HepG2 (cell line): ENCODE data around the gene FAM117A. TPM values are rescaled to one million over a fixed set of nuclear protein-coding genes. Genes with fewer than 3 reads are reported as not detected.

Experiments used
- ATAC-seq: fragments of 200-7000 bp; cut with Tn5 transposase; 3 replicates; pipeline ENCODE4 v1.9.1; 2020; ENCODE audit warnings: mild to moderate bottlenecking, moderate library complexity
- BruUV-seq: library from RNA; stranded (reverse); fragments of 400-500 nt; replicated peaks from 2 replicates; lab custom pipeline; 2021; lab: Mats Ljungman, UMichigan
- CTCF ChIA-PET: fragments of 300-600 bp; formaldehyde crosslinking; extraction: SDS; loops from one replicate; lab custom pipeline; 2021; ENCODE audit warnings: low total read pairs, inconsistent platforms, low intra/inter-chr PET ratio; lab: Yijun Ruan, JAX
- POLR2A ChIA-PET: fragments of 350-600 bp; sonication (Branson Sonifier 250); formaldehyde crosslinking; loops from one replicate; lab custom pipeline; 2020; ENCODE audit warnings: antibody characterized with exemption, inconsistent platforms; lab: Yijun Ruan, JAX
- DNase-seq: peaks from one replicate; pipeline ENCODE4 v3.0.0-alpha.2; 2015; ENCODE audit warnings: low spot score
- FAIRE-seq: peaks from 3 replicates; lab custom pipeline; 2011; peaks lifted over from hg19 to GRCh38; lab: Jason Lieb, UNC
- H2AFZ ChIP-seq: one replicate; pipeline ENCODE4 v1.6.1; 2011; ENCODE audit warnings: low read length, inconsistent platforms
- H3K27ac ChIP-seq: fragments of 300-600 bp; 3 replicates; pipeline ENCODE4 v1.8.0; 2011; ENCODE audit warnings: mixed run types, mild to moderate bottlenecking, mixed read lengths, low read length, inconsistent platforms; ENCODE audit not compliant: insufficient read depth; ENCODE audit errors: extremely low read length
- H3K27me3 ChIP-seq, 2 experiments: fragments of 200-600 bp in 1 of 2; 2 replicates in 1 of 2; 3 replicates in 1 of 2; pipeline versions ENCODE4 v1.6.0 to v1.8.0; 2011; ENCODE audit warnings: low read length in 2 of 2, mild to moderate bottlenecking in 2 of 2, moderate library complexity in 2 of 2, inconsistent platforms in 1 of 2; ENCODE audit not compliant: insufficient read depth in 2 of 2, control insufficient read depth in 1 of 2
- H3K36me3 ChIP-seq, 2 experiments: fragments of 200-600 bp in 1 of 2; replicated peaks in 1 of 2; 2 replicates in 1 of 2; 3 replicates in 1 of 2; pipeline versions ENCODE4 v1.5.1 to v1.8.0; 2011; ENCODE audit warnings: low read length in 2 of 2, inconsistent platforms in 1 of 2; ENCODE audit not compliant: insufficient read depth in 2 of 2, control insufficient read depth in 1 of 2
- H3K4me1 ChIP-seq: 2 replicates; pipeline ENCODE4 v1.5.1; 2012; ENCODE audit warnings: low read length, inconsistent platforms; ENCODE audit not compliant: insufficient read depth
- H3K4me2 ChIP-seq: 2 replicates; pipeline ENCODE4 v1.6.0; 2011; ENCODE audit warnings: low read depth, low read length, inconsistent platforms
- H3K4me3 ChIP-seq, 3 experiments: fragments of 200-600 bp in 1 of 3; sonication (generic), shearing (Covaris generic) in 1 of 3; replicated peaks in 1 of 3; 2 replicates each; pipeline ENCODE4 v1.5.1; 2011 to 2016; ENCODE audit warnings: low read length in 3 of 3, inconsistent platforms in 2 of 3, low read depth in 2 of 3, mild to moderate bottlenecking in 2 of 3, control low read depth in 1 of 3, mixed read lengths in 1 of 3; ENCODE audit not compliant: insufficient read depth in 1 of 3
- H3K79me2 ChIP-seq: one replicate; pipeline ENCODE4 v1.6.1; 2011; ENCODE audit warnings: low read length, inconsistent platforms; ENCODE audit not compliant: insufficient read depth
- H3K9ac ChIP-seq: 2 replicates; pipeline ENCODE4 v1.6.0; 2011; ENCODE audit warnings: mild to moderate bottlenecking, low read depth, low read length, inconsistent platforms; ENCODE audit not compliant: insufficient read depth
- H3K9me3 ChIP-seq: 2 replicates; pipeline ENCODE4 v1.5.1; 2012; ENCODE audit warnings: mild to moderate bottlenecking, low read length
- H4K20me1 ChIP-seq: 2 replicates; pipeline ENCODE4 v1.6.0; 2011; ENCODE audit warnings: inconsistent platforms, mild to moderate bottlenecking, low read length, moderate library complexity; ENCODE audit not compliant: insufficient read depth
- ELF4 ChIP-seq: sonication (generic); formaldehyde crosslinking; IDR thresholded peaks from 2 replicates; pipeline ENCODE4 v1.5.0; 2020; ENCODE audit warnings: missing genetic modification reagents, mild to moderate bottlenecking, moderate library complexity, borderline replicate concordance
- FOXO1 ChIP-seq: sonication (generic); formaldehyde crosslinking; IDR thresholded peaks from 2 replicates; pipeline ENCODE4 v1.4.0; 2020; ENCODE audit warnings: missing genetic modification reagents
- PLRG1 ChIP-seq: fragments of 450-650 bp; conservative IDR thresholded peaks from 2 replicates; pipeline ENCODE4 v1.6.1; 2016
- SMAD1 ChIP-seq: sonication (generic); formaldehyde crosslinking; IDR thresholded peaks from 2 replicates; pipeline ENCODE4 v1.4.0; 2020; ENCODE audit warnings: missing genetic modification reagents, low read depth, mild to moderate bottlenecking, borderline replicate concordance
- TBP ChIP-seq: sonication (generic); formaldehyde crosslinking; IDR thresholded peaks from 2 replicates; pipeline ENCODE4 v1.5.0; 2020; ENCODE audit warnings: missing genetic modification reagents
- TERF1 ChIP-seq: sonication (generic); formaldehyde crosslinking; IDR thresholded peaks from 2 replicates; pipeline ENCODE4 v1.8.0; 2022; ENCODE audit warnings: mild to moderate bottlenecking, missing genetic modification reagents, moderate library complexity
- U2AF2 ChIP-seq: fragments of 200-400 bp; formaldehyde crosslinking; IDR thresholded peaks from 2 replicates; pipeline ENCODE4 v1.6.1; 2017; ENCODE audit warnings: low read depth, mild to moderate bottlenecking, low read length
- ZFP62 ChIP-seq: sonication (generic); formaldehyde crosslinking; IDR thresholded peaks from 2 replicates; pipeline ENCODE4 v1.4.0; 2020; ENCODE audit warnings: missing genetic modification reagents
- ZNF333 ChIP-seq: sonication (generic); formaldehyde crosslinking; IDR thresholded peaks from 2 replicates; pipeline ENCODE4 v1.4.0; 2020; ENCODE audit warnings: mild to moderate bottlenecking, missing genetic modification reagents, borderline replicate concordance
- WGBS: methylation state at CpG from one replicate; pipeline ENCODE4 v1.1.6; 2017; ENCODE audit warnings: low lambda C conversion rate; 5-methylcytosine and 5-hydroxymethylcytosine counted together
- in situ Hi-C: cut with HindIII; loops from 2 replicates; pipeline ENCODE4 v1.10.0; 2017; ENCODE audit warnings: low pct_unique_long_range_greater_than_20kb; ENCODE audit not compliant: extremely low pct_ligation_motif_present
- intact Hi-C: fragments of 100-400 bp; cut with micrococcal nuclease; formaldehyde crosslinking; loops from one replicate; pipeline ENCODE4 v1.10.0; 2022; ENCODE audit not compliant: unreplicated experiment
- polyA plus RNA-seq, 8 experiments: library from polyadenylated mRNA; depleted of rRNA in 3 of 8; stranded (reverse) in 7 of 8; unstranded in 1 of 8; fragments of >200 nt; fragmentation: Illumina TruSeq in 4 of 8; extraction: Trizol in 4 of 8; gene quantifications; 2 replicates each; pipeline versions ENCODE4 v1.2.1 to v1.2.3, GENCODE V29; 2011 to 2016; ENCODE audit warnings: low read depth in 4 of 8, missing spikeins in 1 of 8, mixed read lengths in 1 of 8; ENCODE audit not compliant: insufficient read depth in 1 of 8
- total RNA-seq, 5 experiments: library from RNA; depleted of rRNA; stranded (reverse); fragments of >200 nt; fragmentation: Illumina TruSeq; extraction: Trizol; gene quantifications; 2 replicates each; pipeline ENCODE4 v1.2.3, GENCODE V29; 2016; ENCODE audit warnings: low read depth in 1 of 5

The FAM117A gene
- total and polyA plus RNA-seq, 2 of the 13 experiments (the other 11 are each of a cell fraction or from before 2014, with no cell fraction given) = 12.1 to 19.8 TPM

GRCh38 chr17:49741692-49742076 is 22.2 kb downstream of the FAM117A start:
- POLR2A ChIA-PET = interaction anchor here (3.4 kb wide), 1 partner anchor 22 kb away, joined by 13 read pairs; the partner anchor contains the start of gene FAM117A
- Histone ChIP-seq H3K9ac (no peak overlapping the region), H2AFZ (no peak overlapping the region)
- CTCF ChIA-PET = no interaction called here
- DNase-seq = no peak
- in situ Hi-C loops (no loop called here), intact Hi-C loops (no loop called here)
- TF ChIP-seq TERF1 (CRISPR knock-in tag) = no peak
- no peak for TF ChIP-seq PLRG1
- TF ChIP-seq U2AF2 = no peak
- TF ChIP-seq ZNF333 = no peak
- TF ChIP-seq FOXO1 = no peak
- TF ChIP-seq ELF4 = no peak
- TF ChIP-seq SMAD1 (CRISPR knock-in tag) = no peak
- no peak for TF ChIP-seq TBP (CRISPR knock-in tag)
- TF ChIP-seq ZFP62 (CRISPR knock-in tag) = no peak
- TF ChIP-seq, all 625 proteins: peak for 0
- H3K4me2 ChIP-seq = no peak overlapping the region
- no peak for ATAC-seq
- H3K36me3 ChIP-seq = no peaks in the 10 kb centered on the region
- whole genome bisulfite sequencing = 93% methylated on average over 3 of the region's 3 CpGs
- BruUV-seq = no TSS peak
- peaks cover 32% of the 10 kb centered on the region for H3K4me1 ChIP-seq
- no peak for FAIRE-seq
- no peaks in the 10 kb centered on the region for H4K20me1 ChIP-seq
- no peaks in the 10 kb centered on the region for H3K9me3 ChIP-seq
- H3K4me3 ChIP-seq = no peak overlapping the region
- no peaks in the 10 kb centered on the region for H3K27me3 ChIP-seq
- H3K27ac ChIP-seq = no peak overlapping the region
- H3K79me2 ChIP-seq = no peaks in the 10 kb centered on the region
